HUES48 (cell line): Measurements from ENCODE around the gene LOC101059915.
"Not testable (repeated sequence)": the region's sequence is repeated elsewhere in the genome, so short reads cannot be mapped to it uniquely, and the experiment has no call there.

Experiments
- H3K27ac ChIP-seq: one replicate; pipeline ENCODE4 v1.7.0; 2013; ENCODE audit warnings: low read depth, low read length, inconsistent platforms
- H3K27me3 ChIP-seq: 2 replicates; pipeline ENCODE4 v1.6.1; 2013; ENCODE audit warnings: mild to moderate bottlenecking, low read length; ENCODE audit not compliant: control insufficient read depth, insufficient read depth
- H3K36me3 ChIP-seq: 2 replicates; pipeline ENCODE4 v1.6.1; 2013; ENCODE audit warnings: low read length; ENCODE audit not compliant: control insufficient read depth, insufficient read depth
- H3K4me1 ChIP-seq: 2 replicates; pipeline ENCODE4 v1.6.1; 2013; ENCODE audit warnings: mild to moderate bottlenecking, low read length; ENCODE audit not compliant: control insufficient read depth, insufficient read depth
- H3K4me3 ChIP-seq: 2 replicates; pipeline ENCODE4 v1.5.1; 2013; ENCODE audit warnings: mild to moderate bottlenecking, low read depth, low read length
- H3K9ac ChIP-seq: 2 replicates; pipeline ENCODE4 v1.6.1; 2013; ENCODE audit warnings: mild to moderate bottlenecking, low read depth, low read length, moderate library complexity
- H3K9me3 ChIP-seq: 2 replicates; pipeline ENCODE4 v1.6.1; 2013; ENCODE audit warnings: low read length; ENCODE audit not compliant: control insufficient read depth, insufficient read depth

Gene LOC101059915

GRCh38 chrX:71716323-71716722, 49.0 kb downstream of the LOC101059915 start:
- not testable (repeated sequence) for H3K27me3 ChIP-seq, H3K36me3 ChIP-seq, H3K4me3 ChIP-seq, H3K9me3 ChIP-seq, H3K9ac ChIP-seq, H3K27ac ChIP-seq, H3K4me1 ChIP-seq

DNA sequence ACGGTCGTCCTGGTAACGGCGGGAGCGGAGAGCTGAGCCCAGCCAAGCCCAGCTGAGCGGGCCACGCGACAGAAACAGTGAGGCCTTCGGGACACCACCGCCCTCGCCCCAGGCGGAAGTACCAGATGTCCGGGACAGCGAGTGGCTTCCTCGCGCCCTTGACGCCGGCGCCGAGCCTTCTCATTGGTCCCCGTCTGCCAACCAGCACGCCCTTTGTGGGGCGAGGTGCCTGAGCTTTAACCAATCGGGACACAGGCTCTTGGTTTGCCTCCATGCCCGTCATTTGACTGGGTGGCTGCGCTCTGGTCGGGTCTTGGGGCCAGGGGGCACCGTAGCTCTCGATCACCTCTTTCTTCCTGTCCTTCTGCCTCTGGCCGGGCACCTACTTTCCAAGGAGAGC, 50.8 kb downstream of the LOC101059915 start, which contains the start of gene CXorf49:
Gene CXorf49 (minus strand): TSS at position 101 of the 400 bp plus-strand sequence. CDS start 134 bp downstream, outside the sequence.
- not testable (repeated sequence) for H3K27me3 ChIP-seq, H3K9me3 ChIP-seq, H3K4me1 ChIP-seq, H3K27ac ChIP-seq, H3K4me3 ChIP-seq, H3K9ac ChIP-seq, H3K36me3 ChIP-seq

DNA sequence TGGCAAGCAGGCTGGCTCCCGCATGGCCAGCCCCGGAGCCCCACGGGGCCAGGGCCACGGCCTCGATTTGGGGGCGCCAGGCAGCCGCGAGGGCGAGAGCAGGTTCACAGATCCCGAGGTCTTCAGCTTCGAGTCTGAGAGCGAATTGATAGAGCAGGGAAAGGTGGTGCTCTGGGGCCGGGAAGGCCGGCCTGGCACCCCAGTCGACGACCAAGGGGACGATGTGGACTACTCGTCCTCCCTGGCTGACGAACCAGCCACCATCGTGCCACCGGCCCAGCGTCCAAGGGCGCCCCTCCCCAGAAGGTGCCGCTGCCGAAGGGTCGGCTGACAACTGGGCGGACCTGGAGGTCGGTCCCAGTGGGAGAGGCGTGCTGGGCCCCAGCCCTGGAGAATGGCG, 51.8 kb downstream of the LOC101059915 start:
- H3K36me3 ChIP-seq, H3K9me3 ChIP-seq, H3K4me3 ChIP-seq, H3K9ac ChIP-seq, H3K27me3 ChIP-seq, H3K27ac ChIP-seq, H3K4me1 ChIP-seq: not testable (repeated sequence)

DNA sequence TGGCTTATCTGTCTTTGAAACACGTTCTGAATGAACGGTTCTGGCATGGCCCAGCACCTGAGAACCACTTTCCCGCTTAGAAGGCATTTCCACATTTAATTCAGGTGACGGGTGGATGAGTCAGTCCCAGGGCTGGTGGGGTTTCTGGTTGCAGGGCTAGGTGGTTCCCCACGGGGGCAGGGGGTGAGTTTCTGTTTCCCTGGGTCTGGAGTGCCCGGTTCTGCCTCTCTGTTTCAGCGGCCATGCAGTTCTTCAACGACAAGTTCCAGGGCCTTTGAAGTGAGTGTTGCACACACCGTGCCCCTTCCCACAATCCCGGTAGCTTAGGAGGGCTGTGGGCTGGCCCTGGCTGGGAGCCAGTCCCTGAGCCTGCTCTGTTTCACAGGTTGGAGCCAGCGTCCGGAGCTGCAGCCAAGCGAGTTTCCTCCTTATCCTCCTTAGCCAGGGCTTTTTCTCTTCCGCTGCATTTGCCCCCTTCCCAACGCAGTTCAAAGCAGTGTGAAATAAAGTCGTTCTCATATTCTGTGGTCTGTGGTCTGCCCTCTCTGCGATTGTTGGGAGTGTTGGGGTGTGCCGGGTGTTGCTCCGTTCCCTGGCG, 53.0 kb downstream of the LOC101059915 start:
- H3K4me1 ChIP-seq, H3K36me3 ChIP-seq, H3K27ac ChIP-seq, H3K27me3 ChIP-seq, H3K9ac ChIP-seq, H3K9me3 ChIP-seq, H3K4me3 ChIP-seq: not testable (repeated sequence)
